Fibroblast of the aortic adventitia (primary cell): ENCODE measurements around the gene FST. TPM values are rescaled to one million over a fixed set of nuclear protein-coding genes. Genes with fewer than 3 reads are reported as not detected.

Experiments used
- DNase-seq: peaks from one replicate; pipeline ENCODE4 v3.0.0-alpha.2; 2010; ENCODE audit warnings: low read depth
- H3K4me3 ChIP-seq: 2 replicates; pipeline ENCODE4 v1.5.1; 2011; ENCODE audit warnings: low read depth, mild to moderate bottlenecking, control low read depth, low read length, moderate library complexity
- total RNA-seq: library from RNA; depleted of rRNA; stranded (reverse); fragments of >200 nt; gene quantifications from 2 replicates; pipeline ENCODE4 v1.2.3, GENCODE V29; 2012; ENCODE audit warnings: low replicate concordance
- TF ChIP-seq, protein P1 (sequence below): IDR thresholded peaks from 2 replicates; pipeline ENCODE4 v1.5.1; 2011; ENCODE audit warnings: mild to moderate bottlenecking, low read length, control low read depth, inconsistent platforms; ENCODE audit not compliant: insufficient read depth

Gene FST
- total RNA-seq, 1 donor = 104 TPM

DNA sequence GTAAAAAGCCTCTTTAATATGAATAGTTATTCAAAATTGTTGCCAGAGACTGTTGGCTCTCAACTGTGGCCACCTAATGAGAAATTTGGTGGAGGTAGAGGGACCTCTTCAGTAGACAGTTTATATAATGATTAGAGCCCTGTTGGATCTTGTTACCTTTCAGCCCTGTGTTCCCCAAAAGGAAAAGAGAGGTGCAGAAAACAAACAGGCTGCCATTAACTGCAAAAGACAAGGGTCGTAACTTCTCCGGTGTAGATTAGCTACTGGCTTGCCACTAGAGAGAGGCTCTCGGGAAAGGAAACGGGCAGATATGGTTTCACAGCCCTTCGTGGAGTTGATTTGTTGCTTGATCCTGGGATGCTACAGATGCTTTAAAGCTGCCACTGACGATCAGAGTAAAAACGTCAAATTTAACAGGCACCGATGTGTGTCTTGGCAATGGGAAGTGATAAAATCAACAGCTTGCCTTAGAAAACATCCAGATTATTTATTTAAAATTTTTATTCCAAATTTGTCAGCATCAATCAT lies 7.8 kb downstream of the FST start:
- TF ChIP-seq, protein P1, sequence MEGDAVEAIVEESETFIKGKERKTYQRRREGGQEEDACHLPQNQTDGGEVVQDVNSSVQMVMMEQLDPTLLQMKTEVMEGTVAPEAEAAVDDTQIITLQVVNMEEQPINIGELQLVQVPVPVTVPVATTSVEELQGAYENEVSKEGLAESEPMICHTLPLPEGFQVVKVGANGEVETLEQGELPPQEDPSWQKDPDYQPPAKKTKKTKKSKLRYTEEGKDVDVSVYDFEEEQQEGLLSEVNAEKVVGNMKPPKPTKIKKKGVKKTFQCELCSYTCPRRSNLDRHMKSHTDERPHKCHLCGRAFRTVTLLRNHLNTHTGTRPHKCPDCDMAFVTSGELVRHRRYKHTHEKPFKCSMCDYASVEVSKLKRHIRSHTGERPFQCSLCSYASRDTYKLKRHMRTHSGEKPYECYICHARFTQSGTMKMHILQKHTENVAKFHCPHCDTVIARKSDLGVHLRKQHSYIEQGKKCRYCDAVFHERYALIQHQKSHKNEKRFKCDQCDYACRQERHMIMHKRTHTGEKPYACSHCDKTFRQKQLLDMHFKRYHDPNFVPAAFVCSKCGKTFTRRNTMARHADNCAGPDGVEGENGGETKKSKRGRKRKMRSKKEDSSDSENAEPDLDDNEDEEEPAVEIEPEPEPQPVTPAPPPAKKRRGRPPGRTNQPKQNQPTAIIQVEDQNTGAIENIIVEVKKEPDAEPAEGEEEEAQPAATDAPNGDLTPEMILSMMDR = no peak
- H3K4me3 ChIP-seq = no peak overlapping the region
- no peak for DNase-seq

DNA sequence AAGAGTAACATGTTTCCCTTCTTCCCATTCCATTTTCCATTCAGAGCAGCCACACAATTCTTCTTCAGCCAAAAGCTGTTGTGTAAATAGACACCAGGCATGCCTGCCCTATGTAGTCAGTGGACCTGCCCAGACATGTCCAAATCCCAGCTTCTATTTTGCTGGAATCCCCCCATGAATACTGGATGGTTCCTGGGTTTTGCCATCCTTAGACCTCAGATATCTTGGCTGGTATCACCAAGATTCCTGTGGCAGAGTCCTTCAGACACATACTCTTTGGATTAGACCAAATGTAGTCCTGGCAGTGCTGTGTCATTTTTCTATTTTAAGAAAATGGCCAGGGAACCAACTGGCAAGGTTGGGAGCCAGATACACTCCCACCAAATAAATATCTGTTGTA lies 10.3 kb downstream of the FST start:
- no peak overlapping the region for H3K4me3 ChIP-seq
- TF ChIP-seq, protein P1 = no peak
- peak; percentile 95 for DNase-seq

DNA sequence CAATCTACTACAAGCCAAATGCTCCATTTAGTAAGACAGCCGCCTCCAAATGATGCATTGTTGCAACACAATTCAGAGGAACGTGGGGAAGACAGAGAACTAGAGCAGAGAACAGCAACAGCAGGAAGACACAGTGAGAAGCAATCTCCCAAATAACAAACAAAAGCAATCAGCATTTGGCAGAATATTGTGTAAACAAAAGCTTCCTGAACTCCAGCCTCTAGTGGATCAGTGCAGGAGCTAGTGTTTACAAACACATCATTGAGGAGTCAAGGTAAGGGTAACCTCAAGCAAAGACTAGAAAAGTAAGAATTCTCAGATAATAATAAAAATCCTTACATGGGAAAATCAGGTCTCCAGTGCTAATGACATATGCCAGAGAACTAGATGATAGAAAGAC lies 20.6 kb downstream of the FST start:
- no peak for DNase-seq
- H3K4me3 ChIP-seq = no peak overlapping the region
- TF ChIP-seq, protein P1 = no peak

DNA sequence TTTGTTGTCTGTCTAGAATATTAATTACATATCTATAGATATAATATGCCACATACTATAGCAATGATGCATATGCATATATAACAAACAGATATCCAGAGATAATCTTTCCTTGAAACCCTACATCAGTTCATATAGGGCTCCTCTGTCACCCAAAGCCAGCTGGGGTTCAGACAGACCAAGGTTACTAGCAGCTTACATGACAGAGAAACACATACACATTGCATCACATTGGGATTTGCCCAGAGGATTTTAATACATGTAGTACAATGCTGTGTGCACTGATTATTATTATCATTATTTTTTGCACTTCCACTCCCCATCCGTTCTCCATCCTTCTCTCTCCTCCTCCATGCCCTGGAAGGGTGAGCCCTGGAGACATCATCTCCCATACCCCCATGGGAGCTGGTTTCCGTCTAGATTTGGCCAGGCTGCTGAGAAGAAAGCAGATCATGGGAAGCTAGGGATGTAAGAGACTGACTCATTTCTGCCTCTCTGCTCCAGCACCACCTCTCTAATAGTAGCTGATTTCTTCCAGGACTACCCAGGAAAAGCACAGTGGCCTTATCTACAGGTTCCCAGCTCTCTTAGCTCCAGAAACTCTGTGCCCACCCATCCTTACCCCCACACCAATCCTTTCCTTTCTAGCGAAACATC lies 23.3 kb downstream of the FST start:
- TF ChIP-seq, protein P1 = no peak
- H3K4me3 ChIP-seq = no peak overlapping the region
- peak; percentile 67 for DNase-seq

DNA sequence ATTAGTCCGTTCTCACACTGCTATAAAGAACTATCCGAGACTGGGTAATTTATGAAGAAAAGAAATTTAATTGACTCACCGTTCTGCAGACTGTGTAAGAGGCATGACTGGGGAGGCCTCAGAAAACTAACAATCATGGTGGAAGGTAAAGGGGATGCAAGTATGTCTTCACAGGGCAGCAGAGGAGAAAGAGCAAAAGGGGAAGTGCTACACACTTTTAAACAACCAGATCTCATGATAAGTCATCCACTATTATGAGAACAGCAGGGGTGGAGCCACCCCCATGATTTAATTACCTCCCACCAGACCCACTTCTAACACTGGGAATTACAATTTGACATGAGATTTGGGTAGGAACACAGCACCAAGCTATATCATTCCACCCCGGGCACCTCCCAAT lies 26.6 kb downstream of the FST start:
- no peak overlapping the region for H3K4me3 ChIP-seq
- DNase-seq = no peak
- TF ChIP-seq, protein P1 = no peak

DNA sequence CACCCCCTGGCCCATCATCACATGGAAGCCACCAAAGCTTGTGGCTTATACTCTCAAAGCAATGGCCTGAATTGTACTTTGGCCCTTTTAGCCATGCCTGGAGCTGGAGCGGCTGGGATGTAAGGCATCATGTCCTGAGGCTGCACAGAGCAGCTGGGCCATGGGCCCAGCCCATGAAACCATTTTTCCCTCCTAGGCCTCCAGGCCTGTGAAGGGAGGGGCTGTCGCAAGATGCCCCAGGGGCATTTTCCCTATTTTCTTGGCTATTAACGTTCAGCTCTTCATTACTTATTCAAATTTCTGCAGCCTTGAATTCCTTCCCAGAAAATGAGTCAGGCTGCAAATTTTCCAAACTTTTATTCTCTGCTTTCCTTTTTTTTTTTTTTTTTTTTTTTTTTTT lies 27.7 kb downstream of the FST start:
- no peak overlapping the region for H3K4me3 ChIP-seq
- TF ChIP-seq, protein P1 = no peak
- DNase-seq = peak; percentile 35

DNA sequence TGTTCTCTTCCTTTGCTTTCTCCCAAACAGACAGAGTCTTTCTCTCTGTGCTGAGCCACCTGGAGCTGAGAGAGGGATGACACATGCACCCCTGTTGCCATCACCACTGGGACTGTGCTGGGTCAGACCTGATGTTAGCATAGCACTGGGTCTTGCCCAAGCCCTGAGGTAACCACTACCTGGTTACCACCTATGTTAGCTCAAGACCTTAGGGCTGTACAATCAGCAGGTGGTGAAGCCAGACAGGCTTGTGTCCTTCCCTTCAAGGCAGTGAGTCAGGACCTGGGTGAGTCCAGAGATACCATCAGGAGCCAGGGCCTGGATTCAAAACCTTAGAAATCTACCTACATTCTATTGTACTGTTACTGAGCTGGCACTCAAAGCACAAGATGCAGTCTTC lies 32.1 kb downstream of the FST start:
- no peak overlapping the region for H3K4me3 ChIP-seq
- TF ChIP-seq, protein P1 = no peak
- no peak for DNase-seq
